ENCODE data around the gene TLR10. TPM values are rescaled to one million over a fixed set of nuclear protein-coding genes. Genes with fewer than 3 reads are reported as not detected.

The TLR10 gene
- total and polyA plus RNA-seq, 2 of the 13 experiments (the other 11 are each of a cell fraction or from before 2014, with no cell fraction given), result not detected

DNA sequence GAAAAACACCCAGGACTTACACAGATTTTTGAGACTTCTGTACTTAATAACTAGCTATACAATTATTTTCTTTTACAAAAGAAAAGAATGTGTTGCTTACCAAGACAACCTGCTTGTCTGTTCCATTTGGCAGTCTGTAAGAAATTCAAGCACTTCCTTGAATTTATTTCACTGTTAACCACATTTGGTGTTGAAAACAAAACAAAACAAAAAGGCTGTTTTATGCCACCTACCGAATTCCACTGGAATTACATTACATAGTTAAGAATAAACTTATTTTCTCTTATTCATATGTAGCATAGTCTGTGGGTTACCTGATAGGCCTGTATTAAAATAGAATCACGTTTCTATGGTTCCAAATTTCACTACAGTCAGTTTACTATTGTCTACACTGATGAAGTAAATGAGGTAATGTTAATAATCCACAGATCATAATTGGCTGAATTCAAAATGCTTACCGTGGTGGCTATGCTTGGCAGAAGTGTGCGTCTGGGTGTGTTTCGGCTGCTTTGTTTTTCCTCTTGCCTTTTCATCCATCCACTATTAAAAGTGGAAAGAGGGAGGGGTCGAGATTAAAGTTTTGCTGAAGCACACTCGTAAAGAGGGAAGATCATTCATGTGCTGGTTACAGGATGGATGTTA lies 22.0 kb upstream of the TLR10 start, which contains the start of gene TLR1:
Gene TLR1 (minus strand): TSS at position 138 of the 642 bp plus-strand sequence. CDS start 5,960 bp downstream, outside the sequence.
- Histone ChIP-seq H4K20me1 (ENCODE audit: insufficient read depth, low read length) (no peaks in the 10 kb centered on the region), H3K4me3 (replicated peaks in 1 of 3; ENCODE audit: insufficient read depth in 1 of 3, low read depth in 2 of 3, low read length in 3 of 3) (peak within 1 kb of the TSS in 1 of 3 experiments; percentile 16; a peak in 2 of 6 replicates), H3K4me1 (ENCODE audit: insufficient read depth, low read length) (peaks cover 12% of the 10 kb centered on the region), H3K27ac (ENCODE audit: extremely low read length, insufficient read depth, low read length) (no peak within 1 kb of the TSS), H3K27me3 (ENCODE audit: control insufficient read depth in 1 of 2, insufficient read depth in 2 of 2, low read length in 2 of 2) (peaks cover 0 to 8% of the 10 kb centered on the region in 2 experiments; a peak in 1 of 5 replicates), H3K9ac (ENCODE audit: insufficient read depth, low read depth, low read length) (no peak within 1 kb of the TSS), H3K4me2 (ENCODE audit: low read depth, low read length) (peak within 1 kb of the TSS; percentile 53), H2AFZ (ENCODE audit: low read length) (peak within 1 kb of the TSS; percentile 28), H3K79me2 (ENCODE audit: insufficient read depth, low read length) (no peaks in the 10 kb centered on the region), H3K9me3 (ENCODE audit: low read length) (no peaks in the 10 kb centered on the region; the same call in 1 of the 2 replicates), H3K36me3 (replicated peaks in 1 of 2; ENCODE audit: control insufficient read depth in 1 of 2, insufficient read depth in 2 of 2, low read length in 2 of 2) (no peaks in the 10 kb centered on the region)
- TF ChIP-seq STAG1 (CRISPR knock-in tag; IDR thresholded peaks at IDR 0.05) (peak; percentile 31; the same call in 1 of the 2 replicates), SMAD3 (CRISPR knock-in tag; IDR thresholded peaks at IDR 0.05) (no peak), POLR2A (IDR thresholded peaks at IDR 0.05; ENCODE audit: insufficient read depth in 1 of 2, low read depth in 2 of 2, low read length in 2 of 2) (no peak), SMC3 (IDR thresholded peaks at IDR 0.05; ENCODE audit: low read length) (peak; percentile 30; the same call in 1 of the 2 replicates), JDP2 (CRISPR knock-in tag; IDR thresholded peaks at IDR 0.05; ENCODE audit: borderline replicate concordance) (no peak)
- TF ChIP-seq, protein P1, sequence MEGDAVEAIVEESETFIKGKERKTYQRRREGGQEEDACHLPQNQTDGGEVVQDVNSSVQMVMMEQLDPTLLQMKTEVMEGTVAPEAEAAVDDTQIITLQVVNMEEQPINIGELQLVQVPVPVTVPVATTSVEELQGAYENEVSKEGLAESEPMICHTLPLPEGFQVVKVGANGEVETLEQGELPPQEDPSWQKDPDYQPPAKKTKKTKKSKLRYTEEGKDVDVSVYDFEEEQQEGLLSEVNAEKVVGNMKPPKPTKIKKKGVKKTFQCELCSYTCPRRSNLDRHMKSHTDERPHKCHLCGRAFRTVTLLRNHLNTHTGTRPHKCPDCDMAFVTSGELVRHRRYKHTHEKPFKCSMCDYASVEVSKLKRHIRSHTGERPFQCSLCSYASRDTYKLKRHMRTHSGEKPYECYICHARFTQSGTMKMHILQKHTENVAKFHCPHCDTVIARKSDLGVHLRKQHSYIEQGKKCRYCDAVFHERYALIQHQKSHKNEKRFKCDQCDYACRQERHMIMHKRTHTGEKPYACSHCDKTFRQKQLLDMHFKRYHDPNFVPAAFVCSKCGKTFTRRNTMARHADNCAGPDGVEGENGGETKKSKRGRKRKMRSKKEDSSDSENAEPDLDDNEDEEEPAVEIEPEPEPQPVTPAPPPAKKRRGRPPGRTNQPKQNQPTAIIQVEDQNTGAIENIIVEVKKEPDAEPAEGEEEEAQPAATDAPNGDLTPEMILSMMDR (CRISPR knock-in tag; IDR thresholded peaks at IDR 0.05), result peak; percentile 50
- ATAC-seq, result no peak
- DNase-seq (ENCODE audit: low spot score), result peak; percentile 25
- POLR2A ChIA-PET, result no interaction called here
- in situ Hi-C loops (cut with HindIII; ENCODE audit: extremely low pct_ligation_motif_present, low pct_unique_long_range_greater_than_20kb) (no loop called here), intact Hi-C loops (cut with micrococcal nuclease; ENCODE audit: unreplicated experiment) (loop anchor here (1.0 kb wide), 1 partner anchor 45 kb away; no protein-coding TSS in a partner anchor)
- WGBS (ENCODE audit: low lambda C conversion rate), result 35% methylated on average over 7 of the region's 7 CpGs
- peak; percentile 12 for FAIRE-seq
- CTCF ChIA-PET (ENCODE audit: low intra/inter-chr PET ratio, low total read pairs), result interaction anchor here (1.0 to 1.2 kb wide), 2 partner anchors 21 to 45 kb away, joined by 3 to 5 read pairs; no protein-coding TSS in a partner anchor
- no TSS peak for BruUV-seq (replicated peaks)
